GM19099 (cell line): Measurements from ENCODE around the gene NRG3.

Experiments
- POLR2A ChIP-seq: IDR thresholded peaks from 3 replicates; pipeline ENCODE4 v1.6.1; 2011; ENCODE audit warnings: low read depth; ENCODE audit not compliant: insufficient read length; ENCODE audit errors: extremely low read depth

The NRG3 gene

GRCh38 chr10:81873932-81874816, 820 bp upstream of the NRG3 start:
- no peak for TF ChIP-seq POLR2A

- no peak for TF ChIP-seq POLR2A
Measured at GRCh38 chr10:81875467-81876252, 666 bp downstream of the NRG3 start.

GRCh38 chr10:81876253-81877077, 1.5 kb downstream of the NRG3 start:
- TF ChIP-seq POLR2A = no peak

GRCh38 chr10:81877596-81877995, 2.6 kb downstream of the NRG3 start:
- TF ChIP-seq POLR2A = no peak

- no peak for TF ChIP-seq POLR2A
Measured at GRCh38 chr10:81882011-81882410, 7.0 kb downstream of the NRG3 start.

GRCh38 chr10:81884856-81885255, 9.9 kb downstream of the NRG3 start:
- TF ChIP-seq POLR2A = no peak

GRCh38 chr10:81885491-81885890, 10.5 kb downstream of the NRG3 start:
- no peak for TF ChIP-seq POLR2A

GRCh38 chr10:81886939-81887338, 11.9 kb downstream of the NRG3 start:
- TF ChIP-seq POLR2A = no peak

- no peak for TF ChIP-seq POLR2A
Measured at GRCh38 chr10:81889181-81889769, 14.3 kb downstream of the NRG3 start.

- TF ChIP-seq POLR2A = no peak
Measured at GRCh38 chr10:81894616-81895015, 19.6 kb downstream of the NRG3 start.

- TF ChIP-seq POLR2A = no peak
Measured at GRCh38 chr10:81898518-81898917, 23.5 kb downstream of the NRG3 start.

GRCh38 chr10:81900989-81901388, 26.0 kb downstream of the NRG3 start:
- TF ChIP-seq POLR2A = no peak

- no peak for TF ChIP-seq POLR2A
Measured at GRCh38 chr10:81903472-81903871, 28.5 kb downstream of the NRG3 start.

GRCh38 chr10:81905161-81905560, 30.2 kb downstream of the NRG3 start:
- TF ChIP-seq POLR2A = no peak

GRCh38 chr10:81909453-81909852, 34.5 kb downstream of the NRG3 start:
- TF ChIP-seq POLR2A = no peak
